Motor neuron (in vitro differentiated cells): ENCODE results near the gene AJM1. TPM values are rescaled to one million over a fixed set of nuclear protein-coding genes. Genes with fewer than 3 reads are reported as not detected.

Experiments
- ATAC-seq, 8 experiments: fragments of 200-7000 bp; cut with Tn5 transposase; replicated peaks in 6 of 8; 2 replicates each; pipeline ENCODE4 v1.8.0; 2021; ENCODE audit warnings: mild to moderate bottlenecking in 8 of 8, moderate library complexity in 8 of 8
- H3K27ac ChIP-seq, 2 donors: fragments of 250-450 bp; sonication (Bioruptor Pico); 2 replicates each; pipeline ENCODE4 v1.9.0; 2021; ENCODE audit warnings: antibody characterized with exemption in 2 of 2, mild to moderate bottlenecking in 2 of 2, moderate library complexity in 1 of 2
- H3K4me1 ChIP-seq, 2 donors: fragments of 250-450 bp; sonication (Bioruptor Pico); replicated peaks in 1 of 2; 2 replicates each; pipeline ENCODE4 v1.6.1; 2021; ENCODE audit warnings: antibody characterized with exemption in 2 of 2, mild to moderate bottlenecking in 2 of 2, moderate library complexity in 1 of 2
- H3K4me3 ChIP-seq, 5 donors: fragments of 250-450 bp; sonication (Bioruptor Pico); 2 replicates each; pipeline ENCODE4 v1.9.0; 2021; ENCODE audit warnings: antibody characterized with exemption in 5 of 5, mild to moderate bottlenecking in 5 of 5, moderate library complexity in 4 of 5
- WGBS, 10 experiments: fragments of 450-650 bp; shearing (Covaris generic); methylation state at CpG; one replicate each; pipeline ENCODE4 v1.0.0; 2022; 5-methylcytosine and 5-hydroxymethylcytosine counted together
- in situ Hi-C, 9 experiments: fragments of 400-800 bp; cut with MboI; loops; one replicate each; pipeline ENCODE4 v1.15.0; 2021; ENCODE audit warnings: low sequenced_read_pairs in 9 of 9, low pct_unique_long_range_greater_than_20kb in 2 of 9; ENCODE audit not compliant: unreplicated experiment in 9 of 9
- total RNA-seq, 8 experiments: library from RNA; unstranded; fragments of 300-600 nt; gene quantifications; 2 replicates each; pipeline versions ENCODE4 v1.2.3 to v1.2.4, GENCODE V29; 2022

The AJM1 gene
- total RNA-seq, 8 experiments from 2014 or later = 1.2 to 5.5 (median 2.6) TPM

- WGBS, 10 experiments = 40 to 90% (median 80%) methylated on average over 1 to 4 of the region's 30 CpGs; no CpG with 5 or more reads in 7 of the 10 experiments
- in situ Hi-C loops = no loop called here
- Histone ChIP-seq H3K4me1 (peaks cover 10 to 12% of the 10 kb centered on the region in 2 donors), H3K27ac (no peak overlapping the region), H3K4me3 (no peak overlapping the region)
- ATAC-seq = no peak
Measured at GRCh38 chr9:136854113-136854841, 12.0 kb downstream of the AJM1 start.

DNA sequence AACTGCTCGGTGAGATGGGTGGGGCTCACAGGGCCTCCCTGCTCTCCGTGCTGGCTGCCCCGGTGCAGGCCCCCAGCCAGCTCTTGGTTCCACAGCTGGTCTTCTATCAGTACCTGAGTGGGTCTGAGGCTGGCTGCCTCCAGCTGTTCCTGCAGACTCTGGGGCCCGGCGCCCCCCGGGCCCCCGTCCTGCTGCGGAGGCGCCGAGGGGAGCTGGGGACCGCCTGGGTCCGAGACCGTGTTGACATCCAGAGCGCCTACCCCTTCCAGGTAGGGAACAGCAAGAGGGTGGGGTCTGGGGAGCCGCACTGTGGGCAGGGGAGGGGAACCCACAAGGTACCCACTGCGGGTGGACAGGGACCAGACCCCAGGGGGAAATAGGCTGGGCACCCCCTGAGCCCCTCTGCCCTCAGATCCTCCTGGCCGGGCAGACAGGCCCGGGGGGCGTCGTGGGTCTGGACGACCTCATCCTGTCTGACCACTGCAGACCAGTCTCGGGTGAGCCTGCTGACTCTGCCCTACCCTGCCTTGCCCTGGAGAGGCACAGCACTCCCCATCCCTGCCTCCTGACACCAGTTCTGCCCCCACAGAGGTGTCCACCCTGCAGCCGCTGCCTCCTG lies 12.7 kb downstream of the AJM1 start:
- Histone ChIP-seq H3K4me3 (no peak overlapping the region), H3K4me1 (peaks cover 10 to 12% of the 10 kb centered on the region in 2 donors), H3K27ac (no peak overlapping the region)
- in situ Hi-C loops = no loop called here
- no peak for ATAC-seq
- no CpG with 5 or more reads among the region's 23 CpGs for WGBS, 10 experiments

DNA sequence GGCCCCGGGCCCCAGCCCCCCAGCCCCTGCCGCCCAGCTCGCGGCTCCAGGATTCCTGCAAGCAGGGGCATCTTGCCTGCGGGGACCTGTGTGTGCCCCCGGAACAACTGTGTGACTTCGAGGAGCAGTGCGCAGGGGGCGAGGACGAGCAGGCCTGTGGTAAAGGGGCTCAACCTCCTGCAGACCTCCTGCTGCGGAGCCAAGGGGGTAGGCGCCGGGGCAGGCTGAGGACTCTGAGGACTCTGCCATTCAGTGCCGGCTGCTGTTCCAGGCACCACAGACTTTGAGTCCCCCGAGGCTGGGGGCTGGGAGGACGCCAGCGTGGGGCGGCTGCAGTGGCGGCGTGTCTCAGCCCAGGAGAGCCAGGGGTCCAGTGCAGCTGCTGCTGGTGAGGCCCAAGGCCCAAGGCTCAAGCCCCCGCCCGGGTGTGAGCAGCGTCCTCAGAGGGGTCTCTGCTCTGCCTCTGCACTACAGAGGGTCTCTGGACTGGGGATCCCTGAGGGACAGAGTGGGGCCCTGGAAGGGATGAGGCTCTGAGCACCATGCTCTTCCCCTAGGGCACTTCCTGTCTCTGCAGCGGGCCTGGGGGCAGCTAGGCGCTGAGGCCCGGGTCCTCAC lies 13.3 kb downstream of the AJM1 start:
- Histone ChIP-seq H3K27ac (no peak overlapping the region), H3K4me3 (no peak overlapping the region), H3K4me1 (peaks cover 4 to 6% of the 10 kb centered on the region in 2 donors)
- in situ Hi-C loops = no loop called here
- ATAC-seq = no peak
- 75 to 95% (median 79%) methylated on average over 4 to 5 of the region's 26 CpGs; no CpG with 5 or more reads in 7 of the 10 experiments for WGBS, 10 experiments

- in situ Hi-C loops = no loop called here
- ATAC-seq = no peak
- Histone ChIP-seq H3K4me1 (peaks cover 0 to 1% of the 10 kb centered on the region in 2 donors), H3K4me3 (no peak overlapping the region), H3K27ac (no peak overlapping the region)
- WGBS, 10 experiments = 58 to 82% methylated on average over 3 of the region's 15 CpGs; no CpG with 5 or more reads in 8 of the 10 experiments
Measured at GRCh38 chr9:136856079-136856476, 13.8 kb downstream of the AJM1 start.

DNA sequence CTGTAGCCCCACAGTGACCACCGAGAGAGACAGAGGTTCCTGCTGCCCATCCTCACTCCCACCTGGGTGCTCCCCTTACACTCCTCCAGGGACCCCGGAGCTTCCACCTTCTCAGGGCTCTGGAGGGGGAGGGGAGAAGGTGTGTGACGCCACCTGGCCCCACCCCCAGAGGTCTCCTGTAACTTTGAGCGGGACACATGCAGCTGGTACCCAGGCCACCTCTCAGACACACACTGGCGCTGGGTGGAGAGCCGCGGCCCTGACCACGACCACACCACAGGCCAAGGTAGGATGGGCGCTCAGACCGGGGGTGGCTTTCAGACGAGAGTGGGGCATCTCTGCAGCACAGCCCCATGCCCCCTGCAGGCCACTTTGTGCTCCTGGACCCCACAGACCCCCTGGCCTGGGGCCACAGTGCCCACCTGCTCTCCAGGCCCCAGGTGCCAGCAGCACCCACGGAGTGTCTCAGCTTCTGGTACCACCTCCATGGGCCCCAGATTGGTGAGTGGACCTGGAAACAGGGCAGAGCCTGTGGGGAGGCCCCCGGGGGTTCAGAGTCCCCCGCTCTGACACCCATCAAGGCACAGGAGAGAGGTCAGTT lies 14.4 kb downstream of the AJM1 start:
- ATAC-seq = no peak
- no peak overlapping the region for H3K4me3 ChIP-seq
- WGBS, 10 experiments = 80 to 100% (median 100%) methylated on average over 1 to 2 of the region's 14 CpGs; no CpG with 5 or more reads in 7 of the 10 experiments

GRCh38 chr9:136857166-136857565 lies 14.9 kb downstream of the AJM1 start:
- H3K4me3 ChIP-seq = no peak overlapping the region
- in situ Hi-C loops = no loop called here
- no peak for ATAC-seq
- peak overlapping the region in 1 of 2 donors; percentile 27 for H3K27ac ChIP-seq
- no peaks in the 10 kb centered on the region for H3K4me1 ChIP-seq
- 100% methylated on average over 2 of the region's 19 CpGs; no CpG with 5 or more reads in 9 of the 10 experiments for WGBS, 10 experiments

More for the DNA sequence above, 14.4 kb downstream of the AJM1 start:
- Histone ChIP-seq H3K4me1 (no peaks in the 10 kb centered on the region), H3K27ac (no peak overlapping the region)
- in situ Hi-C loops = no loop called here

GRCh38 chr9:136857581-136858412 lies 15.5 kb downstream of the AJM1 start:
- Histone ChIP-seq H3K27ac (peak overlapping the region in 1 of 2 donors; percentile 27), H3K4me1 (no peaks in the 10 kb centered on the region), H3K4me3 (no peak overlapping the region)
- in situ Hi-C loops = no loop called here
- ATAC-seq = peak in 1 of 8 experiments; percentile 0
- WGBS, 10 experiments = 100% methylated on average over 2 of the region's 29 CpGs; no CpG with 5 or more reads in 9 of the 10 experiments

DNA sequence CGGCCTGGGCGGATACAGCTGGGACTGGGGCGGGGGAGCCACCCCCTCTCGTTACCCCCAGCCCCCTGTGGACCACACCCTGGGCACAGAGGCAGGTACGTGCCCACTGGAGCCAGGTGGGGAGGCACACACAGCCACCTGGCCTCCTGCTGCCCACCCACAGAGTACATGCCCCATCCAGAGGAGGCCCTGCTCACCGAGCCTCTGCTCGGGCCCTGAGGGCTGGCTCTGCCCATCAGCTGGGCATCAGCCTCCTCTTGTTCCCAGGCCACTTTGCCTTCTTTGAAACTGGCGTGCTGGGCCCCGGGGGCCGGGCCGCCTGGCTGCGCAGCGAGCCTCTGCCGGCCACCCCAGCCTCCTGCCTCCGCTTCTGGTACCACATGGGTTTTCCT lies 16.2 kb downstream of the AJM1 start:
- no peak overlapping the region for H3K27ac ChIP-seq
- in situ Hi-C loops = no loop called here
- H3K4me1 ChIP-seq = no peaks in the 10 kb centered on the region
- ATAC-seq = no peak
- 100% methylated on average over 5 of the region's 15 CpGs; no CpG with 5 or more reads in 9 of the 10 experiments for WGBS, 10 experiments
- no peak overlapping the region for H3K4me3 ChIP-seq

GRCh38 chr9:136858844-136859757 lies 16.8 kb downstream of the AJM1 start:
- 43 to 90% methylated on average over 1 to 2 of the region's 20 CpGs; no CpG with 5 or more reads in 8 of the 10 experiments for WGBS, 10 experiments
- Histone ChIP-seq H3K4me3 (no peak overlapping the region), H3K27ac (no peak overlapping the region), H3K4me1 (peaks cover 0 to 1% of the 10 kb centered on the region in 2 donors)
- peak in 6 of 8 experiments; percentile 1 to 34 (median 12) for ATAC-seq
- in situ Hi-C loops = no loop called here

DNA sequence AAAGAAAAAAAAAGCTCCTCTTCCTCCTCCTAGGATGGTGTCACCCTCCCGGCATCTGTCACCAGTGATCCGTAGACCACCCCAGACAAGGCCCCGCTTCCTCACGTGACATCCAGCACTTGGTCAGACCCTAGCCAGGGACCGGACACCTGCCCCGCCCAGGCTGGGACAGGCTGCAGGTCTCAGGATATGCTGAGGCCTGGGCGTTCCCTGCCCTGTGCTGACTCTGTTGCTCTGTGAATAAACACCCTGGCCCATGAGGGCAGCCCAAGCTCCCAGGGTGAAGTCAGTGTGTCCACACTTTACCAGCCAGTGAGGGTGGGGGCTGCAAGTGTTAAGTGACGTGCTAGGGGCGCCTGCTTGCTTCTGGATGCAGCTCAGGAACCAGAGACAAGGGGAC lies 18.3 kb downstream of the AJM1 start:
- peak in 5 of 8 experiments; percentile 7 to 41 (median 14) for ATAC-seq
- in situ Hi-C loops = no loop called here
- no peak overlapping the region for H3K4me3 ChIP-seq
- H3K4me1 ChIP-seq = peaks cover 8 to 14% of the 10 kb centered on the region in 2 donors
- no peak overlapping the region for H3K27ac ChIP-seq
- 40 to 92% methylated on average over 2 of the region's 9 CpGs; no CpG with 5 or more reads in 8 of the 10 experiments for WGBS, 10 experiments

GRCh38 chr9:136860933-136861873 lies 18.9 kb downstream of the AJM1 start:
- WGBS, 10 experiments = 60 to 100% (median 96%) methylated on average over 1 to 2 of the region's 22 CpGs; no CpG with 5 or more reads in 6 of the 10 experiments
- in situ Hi-C loops = no loop called here
- peaks cover 8 to 14% of the 10 kb centered on the region in 2 donors for H3K4me1 ChIP-seq
- H3K27ac ChIP-seq = no peak overlapping the region
- ATAC-seq = peak in 4 of 8 experiments; percentile 1 to 10 (median 5)
- no peak overlapping the region for H3K4me3 ChIP-seq
